NAMALWA (cell line): ENCODE results near the gene S100A9.
"Not testable (repeated sequence)": the region's sequence is repeated elsewhere in the genome, so short reads cannot be mapped to it uniquely, and the experiment has no call there.

Source experiments
- DNase-seq: peaks from one replicate; pipeline ENCODE4 v3.0.0-alpha.2; 2015; ENCODE audit warnings: low spot score

S100A9 gene

DNA sequence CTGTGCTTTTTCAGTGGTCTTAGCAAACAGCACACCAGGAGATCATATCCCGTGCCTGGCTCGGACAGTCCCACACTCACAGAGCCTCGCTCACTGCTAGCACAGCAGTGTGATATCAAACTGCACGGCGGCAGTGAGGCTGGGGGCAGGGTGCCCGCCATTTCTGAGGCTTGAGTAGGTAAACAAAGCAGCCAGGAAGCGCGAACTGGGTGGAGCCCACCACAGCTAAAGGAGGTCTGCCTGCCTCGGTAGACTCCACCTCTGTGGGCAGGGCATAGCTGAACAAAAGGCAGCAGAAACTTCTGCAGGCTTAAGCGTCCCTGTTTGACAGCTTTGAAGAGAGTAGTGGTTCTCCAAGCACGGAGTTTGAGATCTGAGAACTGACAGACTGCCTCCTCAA is 49.6 kb downstream of the S100A9 start:
- not testable (repeated sequence) for DNase-seq
